CD4-positive, alpha-beta T cell (primary cell): ENCODE data around the gene GLRX. TPM values are rescaled to one million over a fixed set of nuclear protein-coding genes. Genes with fewer than 3 reads are reported as not detected.
"Not testable (repeated sequence)": the region's sequence is repeated elsewhere in the genome, so short reads cannot be mapped to it uniquely, and the experiment has no call there.

Experiments
- ATAC-seq: fragments of 200-7000 bp; cut with Tn5 transposase; one replicate; pipeline ENCODE4 v1.10.0; 2022; ENCODE audit warnings: mild to moderate bottlenecking; ENCODE audit not compliant: poor library complexity
- CTCF ChIA-PET: fragments of 350-600 bp; sonication (Branson Sonifier 250); formaldehyde crosslinking; loops from one replicate; lab custom pipeline; 2021; ENCODE audit warnings: antibody characterized with exemption, inconsistent platforms; lab: Charles Lee
- POLR2A ChIA-PET: fragments of 350-600 bp; sonication (Branson Sonifier 250); formaldehyde crosslinking; loops from one replicate; lab custom pipeline; 2021; ENCODE audit warnings: antibody characterized with exemption, inconsistent platforms; lab: Charles Lee
- DNase-seq, 14 experiments: peaks; one replicate each; pipeline ENCODE4 v3.0.0-alpha.2; 2013 to 2020; ENCODE audit warnings: mixed read lengths in 2 of 14
- H3K27ac ChIP-seq, 2 donors: one replicate each; pipeline versions ENCODE4 v1.5.1 to v1.7.0; 2013; ENCODE audit warnings: low read length in 2 of 2, low read depth in 1 of 2, mild to moderate bottlenecking in 1 of 2
- H3K27me3 ChIP-seq, 2 experiments: 1 replicate in 1 of 2; 2 replicates in 1 of 2; pipeline versions ENCODE4 v1.6.1 to v1.7.0; 2013; ENCODE audit warnings: low read length in 2 of 2, control low read depth in 1 of 2, mild to moderate bottlenecking in 1 of 2, moderate library complexity in 1 of 2; ENCODE audit not compliant: insufficient read depth in 2 of 2, control insufficient read depth in 1 of 2
- H3K36me3 ChIP-seq: one replicate; pipeline ENCODE4 v1.6.1; 2013; ENCODE audit warnings: low read length, control low read depth; ENCODE audit not compliant: insufficient read depth
- H3K4me1 ChIP-seq: one replicate; pipeline ENCODE4 v1.6.1; 2013; ENCODE audit warnings: low read length, control low read depth; ENCODE audit not compliant: insufficient read depth
- H3K4me3 ChIP-seq: one replicate; pipeline ENCODE4 v1.5.1; 2013; ENCODE audit warnings: mild to moderate bottlenecking, low read length, moderate library complexity
- H3K9me3 ChIP-seq, 2 experiments: 1 replicate in 1 of 2; 2 replicates in 1 of 2; pipeline versions ENCODE4 v1.6.1 to v1.7.0; 2013; ENCODE audit warnings: low read length in 2 of 2, mild to moderate bottlenecking in 2 of 2, control low read depth in 1 of 2, moderate library complexity in 1 of 2; ENCODE audit not compliant: control insufficient read depth in 1 of 2, insufficient read depth in 1 of 2
- H3K27ac Mint-ChIP-seq: one replicate; pipeline ENCODE4 v1.8.0; 2020; ENCODE audit warnings: mixed read lengths
- H3K27me3 Mint-ChIP-seq: one replicate; pipeline ENCODE4 v1.8.0; 2021; ENCODE audit warnings: mixed read lengths
- H3K36me3 Mint-ChIP-seq: one replicate; pipeline ENCODE4 v1.8.0; 2021; ENCODE audit warnings: low read depth, mixed read lengths
- H3K4me1 Mint-ChIP-seq: one replicate; pipeline ENCODE4 v1.8.0; 2021; ENCODE audit warnings: low read depth, mixed read lengths
- H3K4me3 Mint-ChIP-seq: one replicate; pipeline ENCODE4 v1.8.0; 2020; ENCODE audit warnings: mild to moderate bottlenecking, mixed read lengths
- H3K9me3 Mint-ChIP-seq: one replicate; pipeline ENCODE4 v1.8.0; 2020; ENCODE audit warnings: mixed read lengths
- intact Hi-C, 2 experiments: fragments of 100-400 bp; cut with DNase I in 1 of 2; cut with micrococcal nuclease in 1 of 2; formaldehyde crosslinking; loops; one replicate each; pipeline versions ENCODE4 v1.15.1 to v1.9.0; 2023 to 2025; cut with DNase I, micrococcal nuclease
- total RNA-seq, 174 experiments: library from RNA in 2 of 174; stranded (reverse) in 2 of 174; gene quantifications; one replicate each; pipeline ENCODE4 v1.2.3 and lab custom pipeline; 2021 to 2026
- TF ChIP-seq, protein P1 (sequence below): fragments of 200-600 bp; IDR thresholded peaks from one replicate; pipeline ENCODE4 v1.8.0; 2022; ENCODE audit warnings: antibody characterized with exemption, mild to moderate bottlenecking

GLRX gene
- total RNA-seq, 2 experiments from 2014 or later, result 16.9 to 18.7 TPM

DNA sequence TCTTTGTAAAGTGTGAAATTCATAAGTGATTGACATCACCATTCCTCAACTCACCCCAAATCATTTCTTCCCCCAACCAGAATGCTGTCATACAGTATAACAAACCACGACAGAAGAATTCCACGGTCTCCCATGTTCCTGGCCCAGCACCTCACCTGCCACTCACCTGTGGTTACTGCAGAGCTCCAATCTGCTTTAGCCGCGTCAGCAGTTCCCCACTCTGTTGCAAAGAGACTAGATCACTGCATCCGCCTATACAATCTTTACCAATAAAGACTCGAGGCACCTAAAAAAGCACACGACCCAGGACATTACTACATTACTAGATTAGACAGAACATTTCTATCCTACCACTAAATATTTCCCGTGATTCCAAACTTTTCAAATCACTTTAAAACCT lies 6.2 kb downstream of the GLRX start:
- intact Hi-C loops, result no loop called here
- DNase-seq, result peak in 1 of 14 experiments; percentile 33
- H3K4me1 Mint-ChIP-seq, result peaks cover 82% of the 10 kb centered on the region

GRCh38 chr5:95815155-95815729 lies 7.3 kb downstream of the GLRX start:
- ChIA-PET POLR2A (no interaction called here), CTCF (interaction anchor here (2.4 to 8.0 kb wide), 2 partner anchors 19 to 34 kb away, joined by 11 to 51 read pairs; no protein-coding TSS in a partner anchor)
- H3K4me1 ChIP-seq, result peaks cover 84% of the 10 kb centered on the region
- H3K9me3 ChIP-seq, result no peaks in the 10 kb centered on the region
- peak overlapping the region in 1 of 2 donors; percentile 13 for H3K27ac ChIP-seq
- no peak for DNase-seq
- peaks cover 56% of the 10 kb centered on the region for H3K36me3 ChIP-seq
- no peak for ATAC-seq
- H3K27me3 ChIP-seq, result no peaks in the 10 kb centered on the region
- H3K36me3 Mint-ChIP-seq, result peaks cover 67% of the 10 kb centered on the region
- TF ChIP-seq, protein P1, sequence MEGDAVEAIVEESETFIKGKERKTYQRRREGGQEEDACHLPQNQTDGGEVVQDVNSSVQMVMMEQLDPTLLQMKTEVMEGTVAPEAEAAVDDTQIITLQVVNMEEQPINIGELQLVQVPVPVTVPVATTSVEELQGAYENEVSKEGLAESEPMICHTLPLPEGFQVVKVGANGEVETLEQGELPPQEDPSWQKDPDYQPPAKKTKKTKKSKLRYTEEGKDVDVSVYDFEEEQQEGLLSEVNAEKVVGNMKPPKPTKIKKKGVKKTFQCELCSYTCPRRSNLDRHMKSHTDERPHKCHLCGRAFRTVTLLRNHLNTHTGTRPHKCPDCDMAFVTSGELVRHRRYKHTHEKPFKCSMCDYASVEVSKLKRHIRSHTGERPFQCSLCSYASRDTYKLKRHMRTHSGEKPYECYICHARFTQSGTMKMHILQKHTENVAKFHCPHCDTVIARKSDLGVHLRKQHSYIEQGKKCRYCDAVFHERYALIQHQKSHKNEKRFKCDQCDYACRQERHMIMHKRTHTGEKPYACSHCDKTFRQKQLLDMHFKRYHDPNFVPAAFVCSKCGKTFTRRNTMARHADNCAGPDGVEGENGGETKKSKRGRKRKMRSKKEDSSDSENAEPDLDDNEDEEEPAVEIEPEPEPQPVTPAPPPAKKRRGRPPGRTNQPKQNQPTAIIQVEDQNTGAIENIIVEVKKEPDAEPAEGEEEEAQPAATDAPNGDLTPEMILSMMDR, result no peak
- no peaks in the 10 kb centered on the region for H3K9me3 Mint-ChIP-seq
- H3K4me3 Mint-ChIP-seq, result peak overlapping the region; percentile 16
- H3K4me1 Mint-ChIP-seq, result peaks cover 89% of the 10 kb centered on the region
- no peak overlapping the region for H3K4me3 ChIP-seq
- no peaks in the 10 kb centered on the region for H3K27me3 Mint-ChIP-seq
- H3K27ac Mint-ChIP-seq, result peak overlapping the region; percentile 83
- intact Hi-C loops, result no loop called here

More for the DNA sequence above, 6.2 kb downstream of the GLRX start:
- Histone ChIP-seq H3K4me3 (peak overlapping the region; percentile 84), H3K4me1 (peaks cover 82% of the 10 kb centered on the region), H3K27me3 (no peaks in the 10 kb centered on the region), H3K27ac (no peak overlapping the region), H3K9me3 (no peaks in the 10 kb centered on the region), H3K36me3 (peaks cover 56% of the 10 kb centered on the region)
- POLR2A ChIA-PET, result interaction anchor here (0.6 kb wide), 2 partner anchors 152 to 1202 kb away, joined by 3 read pairs; no protein-coding TSS in a partner anchor
- TF ChIP-seq, protein P1, result no peak
- Mint-ChIP-seq H3K27me3 (no peaks in the 10 kb centered on the region), H3K4me3 (peak overlapping the region; percentile 98), H3K9me3 (no peaks in the 10 kb centered on the region), H3K27ac (peak overlapping the region; percentile 83), H3K36me3 (peaks cover 71% of the 10 kb centered on the region)
- ATAC-seq, result no peak
- CTCF ChIA-PET, result interaction anchor here (0.5 to 8.0 kb wide), 3 partner anchors 18 to 35 kb away, joined by 5 to 51 read pairs (median 11); no protein-coding TSS in a partner anchor

DNA sequence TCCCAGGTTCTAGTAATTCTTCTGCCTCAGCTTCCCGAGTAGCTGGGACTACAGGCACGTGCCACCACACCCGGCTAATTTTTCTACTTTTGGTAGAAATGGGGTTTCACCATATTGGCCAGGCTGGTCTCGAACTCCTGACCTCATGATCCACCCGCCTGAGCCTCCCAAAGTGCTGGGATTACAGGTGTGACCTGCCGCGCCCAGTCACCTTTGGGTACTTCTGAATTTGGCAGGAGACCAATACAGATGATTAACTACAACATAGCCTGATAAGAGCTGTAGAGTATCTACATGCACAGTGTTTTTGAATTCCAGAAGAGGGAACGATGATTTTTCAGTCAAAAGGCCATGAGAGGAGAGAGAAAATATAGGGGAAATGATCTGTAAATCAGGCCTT lies 9.5 kb downstream of the GLRX start:
- Histone ChIP-seq H3K4me1 (peaks cover 87% of the 10 kb centered on the region), H3K36me3 (peaks cover 51% of the 10 kb centered on the region)
- peaks cover 96% of the 10 kb centered on the region for H3K4me1 Mint-ChIP-seq
- H3K27ac ChIP-seq, H3K9me3 ChIP-seq, H3K4me3 ChIP-seq, H3K9me3 Mint-ChIP-seq, H3K4me3 Mint-ChIP-seq, DNase-seq, ATAC-seq, intact Hi-C loops, H3K27me3 ChIP-seq, H3K27me3 Mint-ChIP-seq: not testable (repeated sequence)
- ChIA-PET POLR2A (interaction anchor here (2.0 kb wide), 2 partner anchors 9 to 23 kb away, joined by 6 to 17 read pairs; partner anchors contain the start of gene GLRX), CTCF (interaction anchor here (1.9 kb wide), 1 partner anchor 32 kb away, joined by 7 read pairs; no protein-coding TSS in a partner anchor)
- peak overlapping the region; percentile 76 for H3K27ac Mint-ChIP-seq
- H3K36me3 Mint-ChIP-seq, result peaks cover 55% of the 10 kb centered on the region
